ENCODE measurements around the gene ZNF304. TPM values are rescaled to one million over a fixed set of nuclear protein-coding genes. Genes with fewer than 3 reads are reported as not detected.
A peak's percentile ranks its signal among the peaks of the same experiment; 100 is the strongest.

Gene ZNF304
- total and polyA plus RNA-seq, 9 of the 15 experiments (the other 6 are each of a cell fraction or from before 2014, with no cell fraction given): 0.82 to 5.5 (median 3.6) TPM

- TF ChIP-seq NKRF (IDR thresholded peaks at IDR 0.05; ENCODE audit: borderline replicate concordance) (no peak), ZBTB17 (CRISPR knock-in tag; IDR thresholded peaks at IDR 0.05) (no peak)
These were observed 12.1 kb downstream of the ZNF304 start, which contains the start of the genes TRAPPC2B and ZNF547 (continued) for GRCh38 chr19:57362997-57363687.

- 7% methylated on average over 10 of the region's 18 CpGs for WGBS (ENCODE audit: insufficient coverage, low coverage, missing lambda C conversion rate)
- Histone ChIP-seq H3K4me2 (ENCODE audit: insufficient read depth, low read length) (peak overlapping the region; percentile 83), H3K9me3 (replicated peaks; ENCODE audit: control insufficient read depth, insufficient read depth, low read depth, low read length) (peaks cover 4% of the 10 kb centered on the region; the same call in 1 of the 2 replicates), H3K79me2 (ENCODE audit: control insufficient read depth, insufficient read depth, low read length) (no peaks in the 10 kb centered on the region), H3K4me3 (peak overlapping the region; percentile 50), H3K36me3 (ENCODE audit: control insufficient read depth, insufficient read depth, low read length) (no peaks in the 10 kb centered on the region), H3K9me1 (ENCODE audit: control insufficient read depth, insufficient read depth, low read length) (no peaks in the 10 kb centered on the region), H3K27ac (ENCODE audit: extremely low read depth, low read depth, low read length) (peak overlapping the region; percentile 66; the same call in 2 of the 3 replicates), H2AFZ (ENCODE audit: low read depth, low read length) (peak overlapping the region; percentile 23; the same call in 1 of the 2 replicates), H3K9ac (ENCODE audit: insufficient read depth in 1 of 2, low read depth in 2 of 2, low read length in 2 of 2) (peak overlapping the region; percentile 46 to 79), H3K4me1 (replicated peaks in 1 of 2; ENCODE audit: control insufficient read depth in 2 of 2, insufficient read depth in 2 of 2, low read length in 2 of 2) (peaks cover 0 to 5% of the 10 kb centered on the region in 2 experiments; a peak in 1 of 5 replicates), H4K20me1 (replicated peaks; ENCODE audit: control insufficient read depth, insufficient read depth, low read length) (no peaks in the 10 kb centered on the region), H3K27me3 (ENCODE audit: control insufficient read depth in 2 of 2, insufficient read depth in 2 of 2, low read length in 2 of 2) (no peaks in the 10 kb centered on the region)
- FAIRE-seq (no peak), ATAC-seq (no peak; the same call in 2 of the 3 replicates), DNase-seq (ENCODE audit: extremely low read depth in 1 of 4, low spot score in 3 of 4) (no peak)
- BruUV-seq (replicated peaks): no TSS peak
- TF ChIP-seq LCOR (CRISPR knock-in tag; IDR thresholded peaks at IDR 0.05) (no peak), BCL6 (CRISPR knock-in tag; IDR thresholded peaks at IDR 0.05) (no peak), ZNF12 (CRISPR knock-in tag; IDR thresholded peaks at IDR 0.05) (no peak), NCOA4 (IDR thresholded peaks at IDR 0.05; ENCODE audit: partially characterized antibody) (no peak), REST (IDR thresholded peaks at IDR 0.05; ENCODE audit: borderline replicate concordance) (no peak), REST (CRISPR knock-in tag; IDR thresholded peaks at IDR 0.05; ENCODE audit: low read depth) (no peak), PTBP1 (IDR thresholded peaks at IDR 0.05; ENCODE audit: low read depth, low read length) (no peak), SREBF2 (CRISPR knock-in tag; IDR thresholded peaks at IDR 0.05) (no peak), HIVEP1 (CRISPR knock-in tag; IDR thresholded peaks at IDR 0.05) (no peak)
- intact Hi-C loops (cut with micrococcal nuclease): no loop called here
- POLR2A ChIA-PET: interaction anchor here (0.7 kb wide), 1 partner anchor 26 kb away, joined by 4 read pairs; the partner anchor contains the start of gene ZNF548
- CTCF ChIA-PET (ENCODE audit: low intra/inter-chr PET ratio): no interaction called here
- in situ Hi-C loops (cut with MboI): no loop called here
These were observed 12.7 kb downstream of the ZNF304 start for GRCh38 chr19:57363688-57364181.
